HG03354 (cell line): ENCODE data around the gene LRP10.
A peak's percentile ranks its signal among the peaks of the same experiment; 100 is the strongest.
"Not testable (repeated sequence)": the region's sequence is repeated elsewhere in the genome, so short reads cannot be mapped to it uniquely, and the experiment has no call there.

Experiments
- ATAC-seq: cut with Tn5 transposase; IDR thresholded peaks from one replicate; pipeline ENCODE4 v1.9.1; 2021; ENCODE audit warnings: mild to moderate bottlenecking; ENCODE audit not compliant: unreplicated experiment, poor library complexity, severe bottlenecking

LRP10 gene

DNA sequence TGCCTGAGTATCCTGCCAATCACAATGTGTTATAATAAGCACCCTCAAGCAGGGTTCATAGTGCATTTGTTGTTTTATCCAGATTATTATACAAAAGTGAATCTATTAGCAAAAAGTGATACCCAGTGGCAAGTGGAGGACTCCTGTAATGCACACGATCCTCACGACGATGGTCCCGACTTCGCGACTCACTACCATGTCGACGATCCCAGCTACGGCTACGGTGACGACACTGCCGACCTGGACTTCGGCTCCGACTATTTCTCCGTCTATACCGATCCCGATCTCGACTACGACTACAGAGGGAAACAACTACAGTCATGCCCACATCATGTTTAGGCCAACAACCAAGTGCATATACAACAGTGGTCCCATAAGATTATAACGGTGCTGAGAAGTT, 34.5 kb downstream of the LRP10 start:
- ATAC-seq: no peak

DNA sequence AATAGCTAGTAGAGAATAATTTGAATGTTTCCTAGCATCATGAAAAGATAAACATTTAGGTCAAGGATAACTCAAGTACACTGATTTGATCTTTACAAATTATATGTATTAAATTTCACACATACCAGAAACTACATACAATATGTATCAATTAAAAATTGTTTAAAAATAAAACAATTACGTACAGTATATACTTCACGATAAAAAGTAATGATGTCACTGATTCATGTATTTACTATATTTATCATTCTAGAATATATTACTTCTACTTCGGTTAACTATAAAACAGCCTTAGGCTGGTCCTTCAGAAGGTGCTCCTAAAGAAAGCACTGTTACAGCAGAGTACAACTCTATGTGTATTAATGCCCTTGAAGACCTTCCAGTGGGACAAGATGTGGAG, 35.9 kb downstream of the LRP10 start:
- no peak for ATAC-seq

DNA sequence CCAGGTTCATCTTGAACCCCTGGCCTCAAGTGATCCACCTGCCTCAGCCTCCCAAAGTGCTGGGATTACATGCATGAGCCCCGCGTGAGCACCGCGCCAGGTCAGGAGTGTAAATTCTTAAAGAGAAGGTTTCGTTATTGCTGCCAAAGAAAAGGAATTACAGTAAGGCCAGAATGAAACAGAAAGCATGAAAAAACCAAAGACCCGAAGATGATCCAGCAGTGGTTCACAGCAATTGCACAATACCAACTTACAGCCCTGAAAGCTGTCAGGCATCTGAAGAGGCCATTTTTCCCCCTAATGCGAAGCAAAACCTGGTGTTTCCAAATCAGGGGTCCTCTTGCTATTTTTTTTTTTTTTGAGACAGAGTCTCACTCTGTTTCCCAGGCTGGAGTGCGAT, 37.1 kb downstream of the LRP10 start:
- ATAC-seq: no peak

DNA sequence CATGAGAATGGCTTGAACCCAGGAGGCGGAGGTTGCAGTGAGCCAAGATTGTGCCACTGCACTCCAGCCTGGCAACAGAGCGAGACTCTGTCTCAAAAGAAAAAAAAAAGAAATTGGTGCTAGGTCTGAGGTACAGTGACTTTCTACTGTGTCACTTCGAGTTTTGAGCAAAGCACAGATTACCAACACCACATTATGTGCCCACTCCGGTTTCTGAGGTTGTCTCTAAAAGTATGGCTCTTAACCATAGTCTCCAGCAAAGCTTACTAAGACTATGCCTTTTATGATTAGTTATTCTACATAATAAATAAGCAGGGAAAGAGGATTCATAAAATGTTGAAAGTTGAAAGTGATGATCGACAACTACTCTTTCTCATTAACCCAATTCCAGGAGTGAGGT, 39.4 kb downstream of the LRP10 start:
- no peak for ATAC-seq

DNA sequence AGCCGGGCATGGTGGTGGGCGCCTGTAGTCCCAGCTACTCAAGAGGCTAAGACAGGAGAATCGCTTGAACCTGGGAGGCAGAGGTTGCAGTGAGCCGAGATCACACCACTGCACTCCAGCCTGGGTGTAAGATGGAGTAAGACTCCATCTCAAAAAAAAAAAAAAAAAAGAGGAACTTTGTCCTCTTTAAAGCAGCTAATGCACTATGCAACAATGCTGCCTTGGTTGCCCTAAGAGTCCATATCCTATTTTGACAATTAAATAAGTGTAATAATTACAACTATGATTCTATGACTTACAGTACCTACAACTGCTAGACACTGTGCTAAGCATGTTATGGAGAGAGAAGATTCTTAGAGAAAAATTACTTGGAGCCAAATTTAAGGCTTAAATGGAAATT, 43.3 kb downstream of the LRP10 start:
- not testable (repeated sequence) for ATAC-seq

DNA sequence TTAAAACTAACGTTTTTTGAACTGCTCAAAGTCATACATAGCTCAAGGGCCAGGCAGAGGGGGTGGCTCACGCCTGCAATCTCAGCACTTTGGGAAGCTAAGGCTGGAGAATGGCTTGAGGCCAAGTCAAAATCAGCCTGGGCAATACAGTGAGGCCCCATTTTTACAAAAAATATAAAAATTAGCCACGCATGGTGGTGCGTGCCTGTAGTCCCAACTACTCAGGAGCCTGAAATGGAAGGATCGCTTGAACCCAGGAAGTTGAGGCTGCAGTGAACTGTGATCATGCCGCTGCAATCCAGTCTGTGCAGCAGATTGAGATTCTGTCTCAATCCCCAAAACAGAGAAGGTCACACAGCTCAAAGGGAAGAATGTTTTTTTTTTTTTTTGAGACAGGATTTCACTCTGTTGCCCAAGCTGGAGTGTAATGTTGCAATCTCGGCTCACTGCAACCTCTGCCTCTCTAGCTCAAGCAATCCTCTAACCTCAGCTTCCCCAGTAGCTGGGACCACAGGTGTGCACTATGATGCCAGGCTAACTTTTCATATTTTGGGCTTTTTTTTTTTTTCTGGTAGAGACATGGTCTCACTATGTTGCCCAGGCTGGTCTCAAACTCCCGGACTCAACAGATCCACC, 44.5 kb downstream of the LRP10 start:
- ATAC-seq: no peak

DNA sequence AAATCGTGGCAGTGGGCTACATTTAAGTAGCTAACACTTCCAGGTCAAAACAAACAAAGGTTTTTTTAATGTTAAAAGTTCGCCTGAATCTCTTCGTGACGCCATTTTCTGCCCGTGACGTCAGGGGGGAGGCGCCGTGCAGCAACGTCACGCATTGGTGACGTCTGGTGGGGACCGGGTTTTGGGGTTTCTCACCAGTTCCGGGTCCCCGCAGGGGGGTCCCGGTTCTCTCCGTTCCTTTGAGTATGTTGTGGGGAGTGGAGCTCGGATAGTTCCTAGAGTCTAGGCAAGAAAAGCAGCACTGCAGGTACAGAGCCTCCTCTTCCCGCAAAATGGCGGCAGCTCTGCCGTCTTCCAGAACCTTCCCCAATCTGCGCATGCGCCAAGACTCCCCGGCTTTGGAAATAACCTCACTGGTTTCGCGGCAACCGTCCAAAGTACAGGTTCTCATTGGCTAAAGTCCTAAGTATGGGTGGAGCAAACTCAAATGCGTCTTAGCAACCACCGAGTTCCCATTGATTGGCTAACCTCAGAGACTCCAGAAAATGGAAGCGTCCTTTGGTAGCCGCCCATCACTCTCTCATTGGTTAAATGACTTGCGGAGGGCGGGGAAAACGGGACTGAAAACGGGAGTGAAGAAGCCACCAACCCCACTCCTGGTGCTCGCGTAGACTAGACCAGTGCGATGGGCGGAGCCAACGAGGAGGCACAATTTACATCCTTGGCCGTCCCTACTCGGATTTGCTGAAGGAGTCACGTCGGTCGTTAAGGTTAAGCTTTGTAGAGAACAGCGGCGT, 47.5 kb downstream of the LRP10 start, which contains the start of gene RBM23:
TSS of gene RBM23 (minus strand) at position 346 of the 797 bp plus-strand sequence.
- ATAC-seq: peak; percentile 88

DNA sequence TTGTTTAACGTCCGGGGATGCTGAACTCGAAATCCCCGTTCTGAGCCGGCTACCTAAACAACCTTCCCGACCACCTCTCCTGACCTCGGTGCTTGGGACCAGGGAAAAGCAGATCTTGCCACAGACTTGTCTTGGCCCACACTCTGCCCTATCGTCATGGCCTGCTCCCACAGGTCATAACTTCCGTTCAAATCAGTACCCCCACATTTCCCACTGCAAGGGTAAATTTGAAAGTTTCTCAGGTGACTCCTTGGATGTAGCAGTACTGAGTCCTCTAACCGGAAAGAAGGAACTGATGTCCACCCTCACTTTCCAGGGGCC, 48.0 kb downstream of the LRP10 start:
- ATAC-seq: no peak

DNA sequence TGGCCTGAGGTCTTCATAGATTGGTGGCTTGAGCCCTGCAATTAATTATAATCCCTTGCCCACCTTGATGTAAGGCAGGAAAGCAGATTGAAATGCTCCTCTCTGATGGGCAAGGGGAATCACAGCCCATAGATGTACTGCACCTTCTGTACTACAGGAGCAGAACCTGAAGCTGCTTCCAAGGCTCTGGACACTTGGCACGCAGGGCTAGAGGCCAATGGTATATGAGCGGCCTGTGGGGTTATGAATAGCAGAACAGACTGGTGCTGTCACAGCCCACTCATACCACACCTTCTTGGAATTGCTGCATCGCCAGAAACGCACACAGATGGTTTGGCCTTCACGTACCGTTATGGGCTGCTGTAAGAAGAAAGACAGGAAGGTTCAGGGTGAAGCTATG, 49.2 kb downstream of the LRP10 start:
- ATAC-seq: no peak

DNA sequence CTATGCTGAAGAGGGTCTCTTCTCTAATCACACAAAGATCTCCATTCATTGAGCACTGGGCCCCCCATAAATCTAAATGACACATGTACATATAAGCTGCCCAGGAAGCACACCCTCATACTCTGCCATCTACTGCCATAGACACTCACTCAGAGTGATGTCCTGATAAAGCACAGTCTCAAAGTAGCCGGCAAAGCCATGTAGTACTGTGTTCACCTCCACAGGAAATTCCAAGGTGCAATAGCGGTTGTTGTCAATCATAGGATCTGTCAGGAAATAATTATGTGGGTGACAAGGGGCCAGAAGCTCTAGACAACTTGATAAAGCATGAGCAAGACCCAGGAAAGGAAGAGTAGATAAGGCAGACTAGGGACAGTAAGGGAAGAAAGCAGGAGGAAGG, 50.8 kb downstream of the LRP10 start:
- ATAC-seq: no peak

DNA sequence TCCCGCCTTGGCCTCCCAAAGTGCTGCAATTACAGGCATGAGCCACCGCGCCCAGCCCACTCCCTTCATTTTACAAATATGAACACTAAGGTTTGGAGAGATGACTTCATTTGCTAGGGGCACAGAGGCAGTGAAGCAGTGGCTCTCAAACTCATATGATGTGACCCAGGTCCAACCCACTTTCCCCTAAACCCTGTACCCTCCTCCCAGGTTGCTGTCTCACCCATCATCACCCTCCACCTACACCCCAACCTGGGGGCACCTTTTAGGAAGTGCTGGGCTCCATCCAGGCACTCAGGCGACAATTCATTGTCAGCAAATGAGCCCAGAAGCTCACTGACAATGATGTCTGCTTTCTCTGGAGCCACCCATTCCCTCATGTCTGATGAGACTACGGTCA, 52.2 kb downstream of the LRP10 start:
- no peak for ATAC-seq

DNA sequence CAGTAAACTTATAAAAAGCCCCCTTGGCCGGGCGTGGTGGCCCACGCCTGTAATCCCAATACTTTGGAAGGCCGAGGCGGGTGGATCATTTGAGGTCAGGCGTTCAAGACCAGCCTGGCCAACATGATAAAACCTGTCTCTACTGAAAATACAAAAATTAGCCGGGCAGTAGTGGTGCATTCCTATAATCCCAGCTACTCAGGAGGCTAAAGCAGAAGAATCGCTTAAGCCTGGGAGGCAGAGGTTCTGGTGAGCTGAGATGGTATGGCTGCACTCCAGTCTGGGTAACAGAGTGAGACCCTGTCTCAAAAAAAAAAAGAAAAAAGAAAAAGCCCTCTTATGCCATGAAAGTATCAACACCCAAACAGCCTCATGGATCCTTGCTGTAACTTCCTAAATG, 54.0 kb downstream of the LRP10 start:
- no peak for ATAC-seq

DNA sequence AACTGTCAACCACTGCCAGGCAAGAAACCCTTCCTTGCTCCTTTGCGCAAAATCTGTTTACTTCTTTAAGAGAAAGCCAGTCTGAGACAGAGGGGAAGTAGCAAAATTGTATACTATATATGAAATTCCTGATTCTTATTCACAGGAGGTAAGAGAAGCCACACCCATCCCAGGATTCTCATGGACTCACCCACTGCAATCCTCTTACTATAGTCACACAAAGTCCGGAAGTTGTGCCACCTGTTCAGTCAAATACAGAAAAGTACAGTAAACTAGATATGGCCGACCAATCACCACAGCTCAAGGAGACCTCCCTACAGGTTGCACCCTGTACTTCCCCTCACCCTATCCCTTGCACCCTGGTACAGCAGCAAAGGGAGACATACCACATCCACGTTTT, 54.8 kb downstream of the LRP10 start:
- no peak for ATAC-seq

DNA sequence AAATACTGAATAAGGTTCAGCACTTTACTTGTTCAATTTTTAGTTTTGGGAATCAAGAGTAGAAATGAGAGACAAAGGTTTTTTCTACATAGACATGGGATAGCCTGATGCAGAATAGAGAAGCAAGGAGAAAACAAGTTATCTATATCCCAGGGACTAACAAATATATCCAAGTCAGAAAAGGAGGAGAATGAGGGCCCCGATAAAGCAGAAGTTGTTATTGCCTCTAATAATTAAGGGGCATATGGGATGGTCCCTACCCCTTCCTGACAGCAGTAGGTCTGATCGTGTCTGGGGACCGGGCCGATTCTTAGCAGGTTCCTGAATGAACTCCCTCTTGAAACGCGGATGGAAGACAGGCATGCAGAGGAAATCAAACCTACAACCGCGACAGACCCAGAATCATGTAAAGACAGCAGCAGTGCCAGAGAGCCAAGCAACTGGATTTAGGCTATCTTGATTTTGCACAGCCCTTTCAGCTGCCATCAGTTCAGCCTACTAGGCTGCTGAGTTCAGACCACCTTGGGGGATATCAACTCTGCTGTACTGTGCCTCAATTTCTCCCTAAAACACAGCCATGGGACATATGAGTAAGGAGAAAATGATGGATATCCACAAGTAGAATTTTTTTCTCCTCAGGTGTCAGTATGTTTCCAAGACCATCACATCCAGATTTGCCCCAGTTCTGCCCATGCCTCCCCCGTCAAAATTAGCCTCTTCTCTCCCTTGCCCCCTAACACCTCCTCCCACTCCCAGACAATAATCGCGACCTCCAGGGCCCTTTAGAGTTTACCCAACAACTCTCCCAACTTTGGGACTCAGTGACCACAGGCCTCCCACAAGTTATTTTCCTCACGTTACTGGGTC, 56.9 kb downstream of the LRP10 start:
- no peak for ATAC-seq

DNA sequence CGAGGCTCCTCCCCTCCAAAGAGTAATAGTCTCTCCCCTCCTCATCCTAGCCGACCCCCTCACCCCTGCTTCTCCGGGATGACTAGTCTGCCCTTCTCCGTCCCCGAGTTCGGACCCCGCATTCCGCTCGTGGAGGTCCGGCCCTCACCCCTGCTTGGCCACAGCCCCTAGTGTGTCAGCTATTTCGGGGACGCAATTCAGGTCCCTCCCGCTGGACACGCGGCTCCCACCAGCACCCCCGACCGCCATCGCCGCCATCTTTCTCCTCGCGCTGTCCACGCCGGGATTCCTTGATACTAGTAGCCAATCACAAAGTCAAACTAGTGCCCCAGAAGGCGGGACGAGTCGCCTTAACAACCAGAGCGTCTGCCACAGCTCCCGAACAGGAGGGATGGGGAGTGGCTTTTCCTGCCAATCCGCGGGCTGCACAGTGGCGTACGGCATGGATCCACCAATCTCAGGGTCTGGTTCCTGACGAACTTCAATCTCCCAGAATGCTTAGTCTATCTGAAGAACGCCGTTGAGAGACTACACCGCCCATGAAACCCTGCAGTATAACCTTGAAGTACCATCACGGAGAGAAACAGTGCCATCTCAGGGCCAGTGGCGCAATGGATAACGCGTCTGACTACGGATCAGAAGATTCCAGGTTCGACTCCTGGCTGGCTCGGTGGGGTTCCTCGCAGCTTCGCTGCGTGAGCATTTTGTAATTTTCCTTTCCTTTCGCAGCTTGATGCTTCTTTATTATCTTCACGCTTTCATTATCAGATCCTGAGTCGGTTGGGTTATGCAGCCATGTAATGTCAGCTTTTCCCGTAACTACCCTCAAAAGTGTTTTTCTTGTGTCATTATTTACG, 57.8 kb downstream of the LRP10 start, which contains the start of gene PRMT5:
TSS of gene PRMT5 (minus strand) at position 273 of the 857 bp plus-strand sequence. CDS start at position 258, 15 bp downstream.
- peak; percentile 92 for ATAC-seq

DNA sequence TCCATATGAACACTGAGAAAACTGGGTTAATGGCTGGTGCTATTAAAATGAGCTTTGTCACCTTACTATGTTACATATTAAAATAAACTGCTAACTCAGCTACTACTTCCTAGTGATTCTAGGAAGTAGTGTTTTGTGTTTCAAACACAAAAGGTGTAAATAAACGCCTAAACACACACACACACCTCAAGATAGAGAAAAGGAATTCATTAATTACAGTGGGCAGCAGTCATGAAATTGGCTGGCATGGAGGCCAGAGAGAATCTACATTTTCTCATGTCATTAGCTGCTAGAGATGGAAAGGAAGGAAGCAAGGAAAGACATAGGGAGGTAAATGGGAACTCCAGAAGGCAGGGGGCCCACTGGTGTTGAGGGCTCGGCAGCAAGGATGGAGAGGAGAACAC, 58.4 kb downstream of the LRP10 start:
- ATAC-seq: peak; percentile 4
